CD14-positive monocyte (primary cell): ENCODE data around the gene IL15RA. TPM values are rescaled to one million over a fixed set of nuclear protein-coding genes. Genes with fewer than 3 reads are reported as not detected.

Experiments
- DNase-seq, 3 donors: peaks; one replicate each; pipeline ENCODE4 v3.0.0-alpha.2; 2011 to 2022
- H2AFZ ChIP-seq: 2 replicates; pipeline ENCODE4 v1.6.0; 2012; ENCODE audit warnings: mild to moderate bottlenecking, low read depth, low read length, inconsistent platforms; ENCODE audit not compliant: insufficient read depth, poor library complexity, severe bottlenecking
- H3K27ac ChIP-seq, 2 donors: 1 replicate in 1 of 2; 2 replicates in 1 of 2; pipeline ENCODE4 v1.5.1; 2012 to 2013; ENCODE audit warnings: low read length in 2 of 2, control low read depth in 1 of 2, inconsistent platforms in 1 of 2, low read depth in 1 of 2, mild to moderate bottlenecking in 1 of 2
- H3K27me3 ChIP-seq, 2 donors: one replicate each; pipeline versions ENCODE4 v1.6.0 to v1.6.1; 2011 to 2013; ENCODE audit warnings: low read length in 2 of 2; ENCODE audit not compliant: control insufficient read depth in 2 of 2, insufficient read depth in 2 of 2
- H3K36me3 ChIP-seq, 2 donors: replicated peaks in 1 of 2; 1 replicate in 1 of 2; 2 replicates in 1 of 2; pipeline versions ENCODE4 v1.5.1 to v1.6.1; 2012 to 2013; ENCODE audit warnings: low read length in 2 of 2, control low read depth in 1 of 2, inconsistent platforms in 1 of 2, mild to moderate bottlenecking in 1 of 2; ENCODE audit not compliant: insufficient read depth in 2 of 2, control insufficient read depth in 1 of 2
- H3K4me1 ChIP-seq, 2 donors: 1 replicate in 1 of 2; 2 replicates in 1 of 2; pipeline versions ENCODE4 v1.5.1 to v1.6.1; 2012 to 2013; ENCODE audit warnings: low read length in 2 of 2, control low read depth in 1 of 2, inconsistent platforms in 1 of 2, mild to moderate bottlenecking in 1 of 2, moderate library complexity in 1 of 2; ENCODE audit not compliant: insufficient read depth in 2 of 2, control insufficient read depth in 1 of 2
- H3K4me2 ChIP-seq: replicated peaks from 2 replicates; pipeline ENCODE3; 2012; ENCODE audit warnings: low read length, moderate library complexity, mild to moderate bottlenecking; ENCODE audit not compliant: poor library complexity, severe bottlenecking; ENCODE audit errors: extremely low read depth
- H3K4me3 ChIP-seq, 3 experiments: fragments of 200-600 bp in 1 of 3; sonication (generic) in 1 of 3; replicated peaks in 1 of 3; 1 replicate in 2 of 3; 2 replicates in 1 of 3; pipeline ENCODE4 v1.5.1; 2011 to 2013; ENCODE audit warnings: low read length in 3 of 3, mild to moderate bottlenecking in 3 of 3, control low read depth in 2 of 3, low read depth in 2 of 3, inconsistent platforms in 1 of 3, moderate library complexity in 1 of 3
- H3K79me2 ChIP-seq: 2 replicates; pipeline ENCODE4 v1.6.0; 2012; ENCODE audit warnings: mild to moderate bottlenecking, control low read depth, inconsistent platforms, low read length, moderate library complexity; ENCODE audit not compliant: insufficient read depth
- H3K9ac ChIP-seq: 2 replicates; pipeline ENCODE4 v1.6.0; 2017; ENCODE audit warnings: low read length, mild to moderate bottlenecking; ENCODE audit not compliant: insufficient read depth, poor library complexity, severe bottlenecking
- H3K9me3 ChIP-seq, 2 donors: replicated peaks in 1 of 2; 1 replicate in 1 of 2; 2 replicates in 1 of 2; pipeline versions ENCODE4 v1.5.1 to v1.6.1; 2012 to 2013; ENCODE audit warnings: low read length in 2 of 2, control low read depth in 1 of 2; ENCODE audit not compliant: control insufficient read depth in 1 of 2, insufficient read depth in 1 of 2
- H4K20me1 ChIP-seq: 2 replicates; pipeline ENCODE4 v1.6.0; 2012; ENCODE audit warnings: mild to moderate bottlenecking, low read length, control low read depth, moderate library complexity; ENCODE audit not compliant: insufficient read depth
- H3K27ac Mint-ChIP-seq, 7 donors: one replicate each; pipeline ENCODE4 v1.8.0; 2020; ENCODE audit warnings: mild to moderate bottlenecking in 7 of 7, mixed read lengths in 7 of 7, moderate library complexity in 6 of 7, inconsistent platforms in 2 of 7
- H3K27me3 Mint-ChIP-seq, 3 donors: one replicate each; pipeline ENCODE4 v1.8.0; 2021 to 2022; ENCODE audit warnings: low read depth in 3 of 3, mild to moderate bottlenecking in 3 of 3, mixed read lengths in 3 of 3, moderate library complexity in 3 of 3, inconsistent platforms in 1 of 3
- H3K36me3 Mint-ChIP-seq, 2 donors: one replicate each; pipeline ENCODE4 v1.8.0; 2020; ENCODE audit warnings: mixed read lengths in 2 of 2, inconsistent platforms in 1 of 2, mild to moderate bottlenecking in 1 of 2
- H3K4me1 Mint-ChIP-seq: one replicate; pipeline ENCODE4 v1.8.0; 2020; ENCODE audit warnings: mild to moderate bottlenecking, mixed read lengths
- H3K4me3 Mint-ChIP-seq, 2 donors: one replicate each; pipeline ENCODE4 v1.8.0; 2020; ENCODE audit warnings: mild to moderate bottlenecking in 2 of 2, mixed read lengths in 2 of 2, moderate library complexity in 1 of 2
- H3K9me3 Mint-ChIP-seq, 7 donors: one replicate each; pipeline ENCODE4 v1.8.0; 2020 to 2022; ENCODE audit warnings: mixed read lengths in 7 of 7, mild to moderate bottlenecking in 6 of 7, moderate library complexity in 6 of 7, inconsistent platforms in 2 of 7
- CTCF ChIP-seq: fragments of 200-600 bp; IDR thresholded peaks from one replicate; pipeline ENCODE4 v1.8.0; 2022; ENCODE audit warnings: antibody characterized with exemption, mild to moderate bottlenecking
- WGBS: methylation state at CpG from one replicate; pipeline ENCODE4 v1.1.5; 2013; ENCODE audit warnings: missing lambda C conversion rate; ENCODE audit not compliant: insufficient coverage; 5-methylcytosine and 5-hydroxymethylcytosine counted together
- intact Hi-C, 2 donors: fragments of 100-400 bp; cut with micrococcal nuclease; formaldehyde crosslinking; loops; one replicate each; pipeline versions ENCODE4 v1.15.0 to v1.15.1; 2023
- polyA plus RNA-seq, 3 donors: library from polyadenylated mRNA; depleted of rRNA in 1 of 3; unstranded in 2 of 3; stranded (reverse) in 1 of 3; fragments of 300-500 nt in 2 of 3; fragments of >200 nt in 1 of 3; fragmentation: Illumina TruSeq in 2 of 3; gene quantifications; 1 replicate in 2 of 3; 2 replicates in 1 of 3; pipeline ENCODE4 v1.2.3, GENCODE V29; 2012 to 2021

IL15RA gene
- polyA plus RNA-seq, 3 donors, result 12.4 to 23.1 (median 12.6) TPM

- H3K9ac ChIP-seq, result no peak overlapping the region
- no peaks in the 10 kb centered on the region for H4K20me1 ChIP-seq
- H3K4me3 ChIP-seq, result no peak overlapping the region
- Mint-ChIP-seq H3K27me3 (no peaks in the 10 kb centered on the region), H3K9me3 (no peaks in the 10 kb centered on the region), H3K27ac (no peak overlapping the region), H3K4me1 (no peaks in the 10 kb centered on the region), H3K4me3 (no peak overlapping the region), H3K36me3 (peaks cover 89 to 97% of the 10 kb centered on the region in 2 donors)
- H3K27ac ChIP-seq, result no peak overlapping the region
- H3K9me3 ChIP-seq, result no peaks in the 10 kb centered on the region
- H3K4me2 ChIP-seq, result no peak overlapping the region
- no peaks in the 10 kb centered on the region for H3K79me2 ChIP-seq
- DNase-seq, result no peak
- intact Hi-C loops, result no loop called here
- no peaks in the 10 kb centered on the region for H3K27me3 ChIP-seq
- H2AFZ ChIP-seq, result no peak overlapping the region
- H3K4me1 ChIP-seq, result no peaks in the 10 kb centered on the region
- peaks cover 93 to 99% of the 10 kb centered on the region in 2 donors for H3K36me3 ChIP-seq
- TF ChIP-seq CTCF, result no peak
- 100% methylated on average over 1 of the region's 7 CpGs for WGBS
These were observed 57.8 kb downstream of the IL15RA start for GRCh38 chr10:5919568-5919967.

GRCh38 chr10:5918763-5919162 is 58.6 kb downstream of the IL15RA start:
- Histone ChIP-seq H3K27ac (no peak overlapping the region), H3K9me3 (no peaks in the 10 kb centered on the region), H2AFZ (no peak overlapping the region), H3K4me1 (no peaks in the 10 kb centered on the region), H3K79me2 (no peaks in the 10 kb centered on the region), H3K4me2 (no peak overlapping the region), H3K9ac (no peak overlapping the region), H3K36me3 (peaks cover 93 to 99% of the 10 kb centered on the region in 2 donors), H3K27me3 (no peaks in the 10 kb centered on the region), H4K20me1 (no peaks in the 10 kb centered on the region), H3K4me3 (no peak overlapping the region)
- Mint-ChIP-seq H3K36me3 (peaks cover 88 to 97% of the 10 kb centered on the region in 2 donors), H3K27ac (no peak overlapping the region), H3K9me3 (no peaks in the 10 kb centered on the region), H3K4me1 (no peaks in the 10 kb centered on the region), H3K4me3 (no peak overlapping the region), H3K27me3 (no peaks in the 10 kb centered on the region)
- intact Hi-C loops, result no loop called here
- 100% methylated on average over 1 of the region's 4 CpGs for WGBS
- TF ChIP-seq CTCF, result no peak
- DNase-seq, result no peak
